HG03354 (cell line): ENCODE measurements around the gene OXT.
"Not testable (repeated sequence)": the region's sequence is repeated elsewhere in the genome, so short reads cannot be mapped to it uniquely, and the experiment has no call there.

Experiments
- ATAC-seq: cut with Tn5 transposase; IDR thresholded peaks from one replicate; pipeline ENCODE4 v1.9.1; 2021; ENCODE audit warnings: mild to moderate bottlenecking; ENCODE audit not compliant: unreplicated experiment, poor library complexity, severe bottlenecking

Gene OXT

GRCh38 chr20:3071610-3072529 lies at the start of gene OXT:
OXT (plus strand) TSS chr20:3071620; CDS start chr20:3071656, 36 bp downstream.
- no peak for ATAC-seq

DNA sequence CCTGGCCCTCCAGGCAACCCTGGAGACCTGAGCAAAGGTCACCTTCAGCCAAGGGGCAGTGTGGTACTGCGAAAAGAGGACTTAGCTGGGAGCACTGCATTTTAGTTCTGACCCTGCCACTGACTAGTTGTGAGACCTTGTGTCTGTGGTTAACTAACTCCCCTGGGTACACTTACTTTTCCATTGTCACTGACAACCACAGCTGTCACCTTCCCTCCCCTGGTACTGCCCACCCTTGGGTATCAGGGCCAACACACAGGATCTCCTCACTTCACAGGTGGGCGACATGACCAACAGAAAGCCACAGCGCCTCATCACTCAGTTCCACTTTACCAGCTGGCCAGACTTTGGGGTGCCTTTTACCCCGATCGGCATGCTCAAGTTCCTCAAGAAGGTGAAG lies 49.6 kb upstream of the OXT start:
- no peak for ATAC-seq

DNA sequence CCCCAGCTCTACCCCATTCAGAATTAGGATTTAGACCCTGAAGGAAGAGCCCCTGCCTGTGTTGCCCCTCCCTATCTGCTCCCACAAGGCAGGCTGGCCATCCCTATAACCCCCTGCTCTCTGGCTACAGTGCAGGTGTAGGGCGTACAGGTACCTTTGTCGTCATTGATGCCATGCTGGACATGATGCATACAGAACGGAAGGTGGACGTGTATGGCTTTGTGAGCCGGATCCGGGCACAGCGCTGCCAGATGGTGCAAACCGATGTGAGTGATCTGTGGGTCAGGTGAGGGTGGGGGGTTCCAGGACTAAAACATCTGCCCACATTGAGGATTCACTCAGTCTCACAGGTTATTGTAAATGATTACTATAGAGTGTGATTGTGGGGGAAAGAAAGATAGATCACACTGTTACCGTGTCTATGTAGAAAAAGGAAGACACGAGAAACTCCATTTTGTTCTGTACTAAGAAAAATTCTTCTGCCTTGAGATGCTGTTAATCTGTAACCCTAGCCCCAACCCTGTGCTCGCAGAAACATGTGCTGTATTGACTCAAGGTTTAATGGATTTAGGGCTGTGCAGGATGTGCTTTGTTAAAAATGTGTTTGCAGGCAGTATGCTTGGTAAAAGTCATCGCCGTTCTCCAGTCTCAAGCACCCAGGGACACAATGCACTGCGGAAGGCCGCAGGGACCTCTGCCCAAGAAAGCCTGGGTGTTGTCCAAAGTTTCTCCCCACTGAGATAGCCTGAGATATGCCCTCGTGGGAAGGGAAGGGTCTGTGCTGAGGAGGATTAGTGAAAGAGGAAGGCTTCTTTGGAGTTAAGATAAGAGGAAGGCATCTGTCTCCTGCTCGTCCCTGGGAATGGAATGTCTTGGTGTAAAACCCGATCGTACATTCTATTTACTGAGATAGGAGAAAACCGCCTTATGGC lies 48.6 kb upstream of the OXT start:
- not testable (repeated sequence) for ATAC-seq

DNA sequence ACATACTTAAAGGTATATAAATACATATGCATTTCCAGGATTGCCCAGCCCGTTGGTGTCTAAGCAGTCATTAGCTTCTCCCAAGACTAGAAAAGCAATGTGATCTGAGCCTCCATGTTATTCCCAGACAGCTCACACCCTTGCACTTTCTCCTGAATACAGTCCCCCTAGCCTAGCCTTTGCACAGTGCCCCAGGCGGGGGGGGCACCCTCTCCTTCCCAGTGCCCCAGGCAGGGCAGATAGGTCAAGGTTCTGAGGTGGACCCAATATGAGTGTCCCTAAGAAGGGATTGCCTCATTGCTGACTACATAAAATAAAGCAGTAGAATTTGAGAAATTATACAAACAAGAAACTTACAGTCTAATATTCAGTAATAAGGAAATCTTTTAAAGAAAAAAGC lies 43.4 kb upstream of the OXT start:
- no peak for ATAC-seq

DNA sequence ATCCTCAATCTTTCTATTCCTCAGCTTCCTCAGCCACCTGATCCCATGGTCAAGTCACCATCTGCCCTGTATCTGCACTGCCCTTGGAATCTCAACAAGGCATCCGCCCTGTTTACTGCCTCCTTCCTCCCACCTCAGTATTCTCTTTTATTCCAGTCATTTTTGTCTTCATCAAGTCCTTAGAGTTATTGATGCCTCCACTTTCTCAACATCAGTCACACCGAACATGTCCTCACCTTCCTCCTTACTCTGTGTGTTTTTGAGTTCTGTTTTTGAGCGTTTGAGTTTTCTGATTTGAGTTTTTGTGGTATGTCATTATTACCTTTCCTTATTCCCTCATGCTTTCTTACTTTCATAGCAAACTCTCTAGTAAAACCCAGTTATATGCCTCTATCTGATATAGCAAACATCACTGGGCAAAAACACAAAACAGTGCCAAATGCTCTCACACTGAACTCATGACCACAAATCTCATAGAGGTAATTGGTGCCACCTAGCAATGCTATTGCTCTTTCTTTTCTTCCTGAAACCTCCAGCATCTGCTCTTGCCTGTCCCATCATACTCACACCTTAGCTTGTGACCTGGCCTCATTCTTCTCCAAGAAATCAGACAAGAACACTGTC lies 39.8 kb upstream of the OXT start:
- ATAC-seq: no peak

- no peak for ATAC-seq
These were observed 38.8 kb upstream of the OXT start for GRCh38 chr20:3032624-3033023.

- no peak for ATAC-seq
These were observed 33.8 kb upstream of the OXT start for GRCh38 chr20:3037654-3038053.

DNA sequence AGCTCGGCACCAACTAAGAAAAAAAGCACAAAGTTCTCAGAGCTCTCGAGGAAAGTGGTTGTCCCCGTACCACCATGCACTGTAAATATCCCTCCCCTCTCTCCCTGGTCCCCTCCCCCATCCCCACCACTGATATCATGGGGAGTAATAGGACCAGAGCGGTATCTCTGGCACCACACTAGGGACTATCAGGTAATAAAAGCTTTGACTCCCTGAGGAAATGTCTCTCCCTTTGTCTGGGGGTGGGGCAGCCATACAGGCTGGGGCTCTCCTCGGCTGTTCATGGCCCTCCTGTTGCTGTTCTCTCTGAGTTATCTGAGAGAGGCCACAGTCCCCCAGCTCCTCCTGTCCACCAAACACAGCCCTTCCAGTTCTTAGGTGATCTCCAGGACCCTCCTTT lies 33.0 kb upstream of the OXT start:
- ATAC-seq: no peak

- no peak for ATAC-seq
These were observed 32.0 kb upstream of the OXT start for GRCh38 chr20:3039426-3039825.

DNA sequence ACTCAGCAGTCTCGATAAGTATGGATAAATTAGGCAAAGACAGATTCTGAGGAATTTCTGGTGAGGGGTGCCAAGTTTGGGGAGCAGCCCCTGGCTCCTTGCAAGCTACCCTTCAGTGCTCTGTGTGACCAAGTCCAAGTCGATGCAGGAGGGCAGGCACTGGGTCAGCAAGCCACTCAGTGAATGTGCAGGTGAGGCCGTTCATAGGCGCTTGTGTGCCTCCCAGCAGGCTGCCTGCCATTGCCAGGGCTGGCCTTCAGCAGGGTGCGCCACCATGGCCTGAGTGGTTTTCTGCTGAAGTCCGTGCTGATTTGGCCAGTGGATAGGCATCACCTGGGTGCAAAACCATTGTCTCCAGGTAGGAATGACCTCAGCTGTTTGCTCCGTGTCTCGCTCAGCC lies 31.3 kb upstream of the OXT start:
- no peak for ATAC-seq

GRCh38 chr20:3041854-3042409 lies 29.5 kb upstream of the OXT start:
- no peak for ATAC-seq

DNA sequence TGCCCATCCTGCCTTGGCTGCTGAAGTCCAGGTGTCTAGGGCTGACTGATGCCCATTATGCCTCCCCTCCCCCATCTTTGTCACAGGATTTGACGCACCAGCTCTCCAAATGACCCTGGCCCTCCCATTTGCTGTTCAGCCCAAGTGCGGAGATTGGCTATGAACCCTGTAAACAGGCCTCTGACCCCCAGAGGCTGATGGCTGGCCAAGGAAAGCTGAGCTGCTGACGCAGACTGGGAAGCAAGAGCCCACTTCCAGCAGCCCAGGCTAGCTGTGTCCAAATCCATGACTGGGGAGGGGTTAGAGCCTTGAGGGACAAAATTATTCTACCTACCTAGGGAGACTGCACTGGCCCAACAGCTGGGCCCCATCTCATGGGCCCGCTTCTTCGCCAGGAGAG lies 28.8 kb upstream of the OXT start:
- no peak for ATAC-seq

- no peak for ATAC-seq
These were observed 28.1 kb upstream of the OXT start, which contains the start of gene GNRH2 for GRCh38 chr20:3043322-3043721. GNRH2 (plus strand) TSS chr20:3043622; CDS start chr20:3044415, 793 bp downstream.

- no peak for ATAC-seq
These were observed 27.0 kb upstream of the OXT start for GRCh38 chr20:3044336-3044965.

DNA sequence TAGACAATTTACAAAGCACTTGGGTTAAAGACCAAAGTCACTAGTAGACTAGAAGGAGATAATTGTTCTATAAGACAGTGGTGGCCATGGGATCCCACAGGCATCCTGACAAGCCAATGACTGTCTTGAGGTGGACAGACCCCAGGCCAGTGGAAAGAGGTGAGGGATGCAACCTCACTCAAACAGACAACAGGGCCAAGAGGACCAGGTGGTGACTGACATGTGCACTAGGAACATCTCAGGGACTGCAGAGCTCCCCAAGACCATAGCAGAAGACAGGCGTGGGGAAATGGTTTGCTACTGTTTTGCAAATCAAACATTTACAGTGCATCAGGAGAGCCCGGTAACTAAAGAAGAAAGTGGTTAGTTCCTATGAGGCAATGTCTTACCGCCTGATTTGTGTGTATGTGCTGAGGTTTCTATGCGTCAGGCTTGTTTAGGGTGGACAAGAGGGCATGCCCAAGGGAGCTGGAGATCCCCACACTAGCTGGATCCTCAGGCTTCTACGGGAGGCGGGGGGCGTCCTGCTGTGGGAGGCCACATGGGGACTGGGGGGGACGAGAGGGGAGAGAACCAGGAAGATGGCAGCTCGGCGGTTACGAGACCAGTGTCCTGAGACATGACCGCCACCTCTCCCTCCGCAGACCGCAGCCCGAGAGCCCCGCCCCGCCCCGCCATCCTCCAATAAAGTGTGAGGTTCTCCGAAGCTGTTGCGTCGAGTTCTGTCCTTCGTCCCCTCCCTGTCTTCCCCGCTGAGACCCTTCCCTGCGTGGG lies 26.2 kb upstream of the OXT start:
- ATAC-seq: peak; percentile 48

DNA sequence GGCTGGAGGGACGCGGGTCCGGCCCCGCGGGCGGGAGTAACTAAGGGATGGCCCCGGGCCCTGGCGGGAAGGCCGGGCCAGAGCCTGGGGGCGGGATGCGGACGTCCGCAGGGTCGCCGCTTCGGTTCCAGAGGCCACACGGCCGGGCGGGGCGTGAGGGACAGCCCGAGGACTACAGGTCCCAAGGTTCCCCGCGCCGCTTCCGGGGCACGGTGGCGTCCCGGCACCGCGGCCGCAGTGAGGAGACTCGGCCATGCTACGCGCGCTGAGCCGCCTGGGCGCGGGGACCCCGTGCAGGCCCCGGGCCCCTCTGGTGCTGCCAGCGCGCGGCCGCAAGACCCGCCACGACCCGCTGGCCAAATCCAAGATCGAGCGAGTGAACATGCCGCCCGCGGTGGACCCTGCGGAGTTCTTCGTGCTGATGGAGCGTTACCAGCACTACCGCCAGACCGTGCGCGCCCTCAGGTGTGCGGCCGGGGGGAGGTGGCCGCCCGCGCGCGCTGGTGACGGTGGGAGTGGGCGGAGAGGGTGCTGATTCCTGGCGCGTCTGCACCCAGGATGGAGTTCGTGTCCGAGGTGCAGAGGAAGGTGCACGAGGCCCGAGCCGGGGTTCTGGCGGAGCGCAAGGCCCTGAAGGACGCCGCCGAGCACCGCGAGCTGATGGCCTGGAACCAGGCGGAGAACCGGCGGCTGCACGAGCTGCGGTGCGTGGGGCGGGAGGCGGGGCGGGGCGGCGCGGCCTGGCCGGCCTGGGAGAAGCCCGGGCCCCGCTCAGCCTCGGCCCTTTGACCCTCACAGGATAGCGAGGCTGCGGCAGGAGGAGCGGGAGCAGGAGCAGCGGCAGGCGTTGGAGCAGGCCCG lies 25.4 kb upstream of the OXT start, which contains the start of gene MRPS26:
Gene MRPS26 (plus strand): TSS at position 237 of the 861 bp plus-strand sequence. CDS start 17 bp downstream, at position 254.
- ATAC-seq: peak; percentile 89

DNA sequence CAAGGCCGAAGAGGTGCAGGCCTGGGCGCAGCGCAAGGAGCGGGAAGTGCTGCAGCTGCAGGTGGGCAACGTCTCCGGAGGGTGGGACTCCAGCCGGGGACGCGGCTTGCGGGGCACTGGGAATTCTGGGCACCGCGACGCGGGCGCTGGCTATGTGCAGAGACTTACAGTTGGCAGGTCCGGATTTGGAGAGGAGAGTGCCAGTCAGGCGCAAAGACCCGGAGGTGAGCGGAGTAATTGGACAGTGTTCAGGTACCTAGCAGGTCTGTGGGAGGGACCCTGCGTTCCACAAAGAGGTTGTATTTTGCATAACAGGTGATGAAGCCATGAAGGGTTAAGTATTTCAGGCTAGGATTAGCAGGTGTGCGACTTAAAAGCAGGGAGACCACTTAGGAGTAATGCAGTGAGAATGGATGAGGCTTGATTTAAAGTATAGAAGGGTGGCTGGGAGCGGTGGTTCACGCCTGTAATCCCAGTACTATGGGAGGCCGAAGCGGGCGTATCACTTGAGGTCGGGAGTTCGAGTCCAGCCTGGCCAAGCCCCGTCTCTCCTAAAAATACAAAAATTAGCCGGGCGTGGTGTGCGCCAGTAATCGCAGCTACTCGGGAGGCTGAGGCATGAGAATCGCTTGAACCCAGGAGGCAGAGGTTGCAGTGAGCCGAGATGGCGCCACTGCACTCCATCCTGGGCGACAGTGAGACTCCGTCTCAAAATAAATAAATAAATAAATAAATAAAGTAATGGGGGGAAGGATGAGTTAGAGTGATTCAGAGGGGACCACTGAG lies 24.6 kb upstream of the OXT start:
- no peak for ATAC-seq
